ENCODE data around the gene BAZ1A.

BAZ1A gene

DNA sequence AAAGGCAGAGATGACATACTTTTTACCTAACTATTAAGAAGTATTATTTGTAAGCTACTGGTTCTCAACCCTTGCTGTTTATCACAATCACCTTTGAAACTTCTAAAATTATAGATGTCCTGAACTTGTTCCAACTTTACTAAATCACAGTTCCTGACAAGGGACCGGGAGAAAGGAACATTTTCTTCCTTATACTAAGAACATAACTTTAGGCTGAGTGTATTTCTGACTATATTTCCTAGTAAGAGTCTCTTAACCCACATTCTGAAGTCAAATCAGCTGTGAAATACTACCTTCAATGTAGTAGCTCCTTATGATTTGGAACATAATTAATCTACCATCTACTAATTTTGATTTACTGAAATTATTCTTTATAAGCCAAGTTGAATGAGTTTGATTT is 80.2 kb downstream of the BAZ1A start:
- H3K27ac ChIP-seq, result no peak overlapping the region
- TF ChIP-seq CTCF (conservative IDR thresholded peaks at IDR 0.05), result no peak

DNA sequence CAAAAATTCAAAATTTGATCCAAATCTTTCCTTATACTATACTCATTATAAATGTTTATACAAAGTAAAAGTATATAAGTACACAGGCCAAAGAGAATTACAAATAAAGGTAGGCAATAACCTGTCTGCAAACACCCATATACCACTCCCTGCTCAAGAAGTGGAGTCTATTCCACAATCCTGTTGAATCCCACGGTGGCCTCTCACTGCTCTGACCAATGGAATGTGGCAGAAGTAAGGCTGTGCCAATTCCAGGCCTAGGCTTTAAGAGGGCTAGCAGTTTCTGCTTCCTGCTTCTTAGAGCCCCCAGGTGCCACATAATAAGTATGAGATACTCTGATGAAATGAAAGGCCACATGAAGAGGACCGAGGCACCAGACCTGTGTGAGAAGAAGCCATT is 80.9 kb downstream of the BAZ1A start:
- H3K27ac ChIP-seq, result no peak overlapping the region
- TF ChIP-seq CTCF (conservative IDR thresholded peaks at IDR 0.05), result no peak

DNA sequence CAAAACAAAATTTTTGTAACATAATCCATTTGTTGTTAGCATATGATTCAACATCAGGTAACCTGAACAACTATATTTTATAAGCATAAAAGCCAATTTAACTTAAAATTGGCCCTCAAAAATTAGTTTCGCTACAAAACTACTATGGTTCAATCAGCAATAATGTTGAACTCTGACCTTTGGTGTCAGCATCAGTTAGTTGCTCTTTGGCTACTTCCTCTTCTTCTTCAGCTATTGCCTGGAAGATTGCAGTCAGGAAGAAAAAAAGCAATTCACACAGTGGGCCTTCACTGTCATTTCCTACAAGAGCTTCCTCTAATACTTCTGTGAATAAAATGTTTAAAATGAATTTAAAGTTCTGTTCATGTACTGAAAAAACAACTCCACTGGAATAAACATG is 82.6 kb downstream of the BAZ1A start:
- no peak for TF ChIP-seq CTCF (conservative IDR thresholded peaks at IDR 0.05)
- H3K27ac ChIP-seq, result no peak overlapping the region

GRCh38 chr14:34785223-34786006 is 89.7 kb downstream of the BAZ1A start:
- no peak overlapping the region for H3K27ac ChIP-seq
- TF ChIP-seq CTCF (conservative IDR thresholded peaks at IDR 0.05), result no peak

DNA sequence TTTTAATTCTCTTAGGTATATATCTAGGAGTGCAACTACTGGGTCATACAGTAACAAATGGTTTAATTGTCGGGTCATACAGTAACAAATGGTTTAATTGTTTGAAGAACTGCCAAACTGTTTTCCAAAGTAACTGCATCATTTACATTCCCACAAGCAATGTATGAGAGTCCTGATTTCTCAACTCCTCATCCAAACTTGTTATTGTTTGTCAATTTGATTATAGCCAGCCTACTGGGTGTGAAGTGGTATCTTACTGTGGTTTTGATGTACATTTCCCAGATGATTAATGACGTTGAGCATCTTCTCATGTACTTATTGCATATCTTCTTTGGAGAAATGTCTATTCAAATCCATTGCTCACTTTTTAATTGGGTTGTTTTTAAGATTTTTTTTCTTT is 93.1 kb downstream of the BAZ1A start:
- no peak for TF ChIP-seq CTCF (conservative IDR thresholded peaks at IDR 0.05)
- no peak overlapping the region for H3K27ac ChIP-seq

DNA sequence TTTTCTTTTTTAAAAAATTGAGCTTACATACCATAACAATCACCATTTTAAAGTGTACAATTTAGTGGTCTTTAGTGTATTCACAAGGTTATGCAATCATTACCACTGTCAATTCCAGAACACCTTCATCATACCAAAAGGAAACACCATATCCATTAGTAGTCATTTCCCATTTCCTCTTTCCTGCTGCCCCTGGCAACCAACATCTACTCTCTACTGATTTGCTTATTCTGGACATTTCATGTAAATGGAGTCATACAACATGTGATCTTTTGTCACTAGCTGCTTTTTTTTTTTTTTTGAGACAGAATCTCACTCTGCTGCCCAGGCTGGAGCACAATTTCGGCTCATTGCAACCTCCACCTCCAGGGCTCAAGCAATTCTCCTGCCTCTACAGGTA is 93.9 kb downstream of the BAZ1A start:
- TF ChIP-seq CTCF (conservative IDR thresholded peaks at IDR 0.05), result no peak
- H3K27ac ChIP-seq, result no peak overlapping the region

- no peak for TF ChIP-seq CTCF (conservative IDR thresholded peaks at IDR 0.05)
These were observed 94.5 kb downstream of the BAZ1A start for GRCh38 chr14:34780646-34781045.

More at GRCh38 chr14:34780646-34781045, 94.5 kb downstream of the BAZ1A start:
- no peak overlapping the region for H3K27ac ChIP-seq

All from VCaP (cell line).